Measurements from ENCODE around the gene TMEM132D. TPM values are rescaled to one million over a fixed set of nuclear protein-coding genes. Genes with fewer than 3 reads are reported as not detected.

TMEM132D gene
- total RNA-seq, 3 donors from 2014 or later, result 0.09 to 0.24 (median 0.12) TPM

DNA sequence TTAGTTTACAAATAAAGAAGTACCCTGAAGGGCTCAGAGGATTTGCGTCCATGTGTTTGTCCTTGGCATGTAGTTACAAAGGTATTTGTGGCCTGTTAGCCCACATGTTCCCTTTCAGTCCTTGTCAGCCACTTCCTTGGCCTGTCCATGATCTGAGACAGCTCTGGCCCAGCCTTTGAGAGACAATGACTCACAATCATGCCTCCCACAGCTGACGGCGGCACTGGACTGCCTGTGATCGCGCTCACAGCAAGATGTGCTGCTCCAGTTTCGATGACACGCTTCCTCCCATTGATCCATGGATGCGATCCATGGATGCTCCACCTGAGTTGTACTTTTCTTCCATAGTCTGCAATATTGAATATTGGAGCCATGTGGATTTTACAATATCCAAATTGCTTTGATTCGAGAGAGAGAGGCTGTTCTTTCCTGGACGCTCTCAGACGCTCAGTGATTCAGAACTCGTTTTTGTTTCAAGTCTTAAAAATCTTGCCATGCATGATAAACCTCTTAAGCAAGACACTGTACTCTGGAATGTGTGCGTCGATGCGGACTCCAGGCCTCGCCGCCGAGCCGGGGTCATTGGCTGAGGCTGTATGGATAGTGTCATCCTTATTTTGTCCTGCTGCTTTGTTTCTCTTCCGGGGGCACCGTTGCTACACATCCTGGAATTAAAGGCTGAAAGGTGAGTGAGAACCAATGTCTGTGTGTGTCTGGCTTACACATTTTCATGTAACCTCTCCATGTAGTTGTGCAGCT, 830.5 kb downstream of the TMEM132D start:
- no peaks in the 10 kb centered on the region for H3K36me3 ChIP-seq (ENCODE audit: low read depth)
- intact Hi-C loops (cut with DNase I, micrococcal nuclease), result no loop called here
- H3K9me3 ChIP-seq, result no peaks in the 10 kb centered on the region
- H3K4me3 ChIP-seq, result no peak overlapping the region
- no peak for DNase-seq
- no peak for ATAC-seq
- TF ChIP-seq, protein P1, sequence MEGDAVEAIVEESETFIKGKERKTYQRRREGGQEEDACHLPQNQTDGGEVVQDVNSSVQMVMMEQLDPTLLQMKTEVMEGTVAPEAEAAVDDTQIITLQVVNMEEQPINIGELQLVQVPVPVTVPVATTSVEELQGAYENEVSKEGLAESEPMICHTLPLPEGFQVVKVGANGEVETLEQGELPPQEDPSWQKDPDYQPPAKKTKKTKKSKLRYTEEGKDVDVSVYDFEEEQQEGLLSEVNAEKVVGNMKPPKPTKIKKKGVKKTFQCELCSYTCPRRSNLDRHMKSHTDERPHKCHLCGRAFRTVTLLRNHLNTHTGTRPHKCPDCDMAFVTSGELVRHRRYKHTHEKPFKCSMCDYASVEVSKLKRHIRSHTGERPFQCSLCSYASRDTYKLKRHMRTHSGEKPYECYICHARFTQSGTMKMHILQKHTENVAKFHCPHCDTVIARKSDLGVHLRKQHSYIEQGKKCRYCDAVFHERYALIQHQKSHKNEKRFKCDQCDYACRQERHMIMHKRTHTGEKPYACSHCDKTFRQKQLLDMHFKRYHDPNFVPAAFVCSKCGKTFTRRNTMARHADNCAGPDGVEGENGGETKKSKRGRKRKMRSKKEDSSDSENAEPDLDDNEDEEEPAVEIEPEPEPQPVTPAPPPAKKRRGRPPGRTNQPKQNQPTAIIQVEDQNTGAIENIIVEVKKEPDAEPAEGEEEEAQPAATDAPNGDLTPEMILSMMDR (IDR thresholded peaks at IDR 0.05), result no peak
- H3K4me1 ChIP-seq (ENCODE audit: low read depth), result no peaks in the 10 kb centered on the region

DNA sequence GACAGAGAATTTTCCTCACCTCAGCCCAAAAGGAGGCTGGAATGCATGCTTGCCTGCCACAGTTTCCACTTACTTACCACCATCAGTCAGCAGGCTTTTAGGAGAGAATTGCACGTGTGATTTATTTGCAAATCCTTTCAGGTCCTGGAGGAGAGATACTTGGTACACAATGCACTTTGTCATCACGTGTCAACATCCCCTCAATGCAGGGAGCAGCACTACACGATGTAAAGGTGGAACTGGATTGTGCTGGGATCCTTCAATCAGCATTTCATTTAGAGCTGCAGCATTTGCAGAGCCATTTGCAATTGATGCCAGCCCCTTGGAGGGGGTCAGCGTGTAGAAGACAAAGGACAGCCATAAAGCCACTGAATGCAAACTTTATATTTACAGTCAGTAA, 832.5 kb downstream of the TMEM132D start:
- Histone ChIP-seq H3K36me3 (ENCODE audit: low read depth) (no peaks in the 10 kb centered on the region), H3K4me3 (no peak overlapping the region), H3K9me3 (no peaks in the 10 kb centered on the region), H3K4me1 (ENCODE audit: low read depth) (no peaks in the 10 kb centered on the region)
- ATAC-seq, result no peak
- intact Hi-C loops (cut with DNase I, micrococcal nuclease), result no loop called here
- DNase-seq, result no peak
- TF ChIP-seq, protein P1 (IDR thresholded peaks at IDR 0.05), result no peak

DNA sequence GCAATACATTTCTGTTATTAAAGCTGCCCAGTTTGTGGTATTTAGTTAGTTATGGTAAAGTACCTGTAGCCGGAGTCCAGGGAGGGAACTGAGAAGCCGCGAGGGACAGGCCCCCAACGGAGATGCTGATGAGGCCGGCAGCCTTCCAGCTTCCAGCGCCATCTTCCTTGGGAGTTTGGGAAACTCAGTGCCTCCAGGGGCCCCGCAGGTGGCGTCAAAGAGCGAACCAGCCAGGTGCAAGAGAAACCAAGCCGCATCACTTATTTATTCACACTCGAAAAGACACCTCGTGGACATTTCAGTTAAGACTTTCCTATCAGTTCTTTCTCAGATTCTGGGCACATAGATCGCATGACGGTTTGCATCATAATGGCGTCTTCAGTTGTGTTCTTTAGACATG, 833.9 kb downstream of the TMEM132D start:
- ATAC-seq (no peak), DNase-seq (no peak)
- Histone ChIP-seq H3K9me3 (no peaks in the 10 kb centered on the region), H3K36me3 (ENCODE audit: low read depth) (no peaks in the 10 kb centered on the region), H3K4me3 (no peak overlapping the region), H3K4me1 (ENCODE audit: low read depth) (no peaks in the 10 kb centered on the region)
- intact Hi-C loops (cut with DNase I, micrococcal nuclease), result no loop called here
- TF ChIP-seq, protein P1 (IDR thresholded peaks at IDR 0.05), result no peak

DNA sequence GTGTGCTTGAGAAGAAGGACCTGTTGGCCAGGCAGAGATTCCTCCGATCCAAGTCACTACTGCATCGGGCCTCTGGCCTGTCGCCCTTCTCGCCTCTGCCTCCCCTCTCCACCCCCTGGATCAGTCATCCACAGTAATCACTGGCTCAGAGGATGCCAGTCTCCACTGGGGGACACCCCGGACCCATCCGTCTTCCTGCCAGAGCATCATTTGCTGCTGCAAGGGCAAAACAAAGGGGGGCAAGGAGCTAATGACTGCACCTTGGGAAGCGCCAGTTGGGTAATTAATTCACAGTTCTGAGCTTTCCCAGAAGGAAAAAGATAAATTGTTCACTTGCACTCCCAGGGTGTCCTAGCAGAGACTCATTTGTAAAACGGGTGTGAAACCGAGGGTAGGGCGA, 835.1 kb downstream of the TMEM132D start:
- ATAC-seq, result no peak
- intact Hi-C loops (cut with DNase I, micrococcal nuclease), result no loop called here
- H3K4me1 ChIP-seq (ENCODE audit: low read depth), result no peaks in the 10 kb centered on the region
- H3K9me3 ChIP-seq, result no peaks in the 10 kb centered on the region
- TF ChIP-seq, protein P1 (IDR thresholded peaks at IDR 0.05), result no peak
- no peaks in the 10 kb centered on the region for H3K36me3 ChIP-seq (ENCODE audit: low read depth)
- H3K4me3 ChIP-seq, result no peak overlapping the region
- no peak for DNase-seq

DNA sequence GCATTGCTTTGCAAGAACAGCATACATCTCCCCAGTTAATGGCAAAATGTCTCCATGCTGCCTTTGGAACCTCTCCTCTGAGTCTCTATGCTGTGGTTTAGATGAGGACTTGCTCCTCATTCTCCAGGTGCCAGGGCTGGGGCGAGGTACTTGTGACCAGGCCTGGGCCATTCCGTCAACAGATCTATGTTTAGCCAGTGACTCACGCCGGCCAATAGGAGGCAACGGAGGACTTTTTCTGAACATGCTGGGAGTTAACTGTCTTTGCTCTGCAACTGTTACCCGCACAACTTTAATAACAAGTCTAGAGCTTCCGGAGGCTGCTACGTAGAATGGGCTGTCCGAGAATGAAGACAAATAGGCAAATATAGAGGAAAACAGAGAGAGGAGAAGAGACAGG, 836.3 kb downstream of the TMEM132D start:
- Histone ChIP-seq H3K4me1 (ENCODE audit: low read depth) (no peaks in the 10 kb centered on the region), H3K4me3 (no peak overlapping the region), H3K9me3 (no peaks in the 10 kb centered on the region), H3K36me3 (ENCODE audit: low read depth) (no peaks in the 10 kb centered on the region)
- DNase-seq (peak in 1 of 3 donors; percentile 3), ATAC-seq (no peak)
- intact Hi-C loops (cut with DNase I, micrococcal nuclease), result no loop called here
- TF ChIP-seq, protein P1 (IDR thresholded peaks at IDR 0.05), result no peak

Measured in mucosa of descending colon (tissue), 3 donors.